Measurements from ENCODE around the gene GSTM4. TPM values are rescaled to one million over a fixed set of nuclear protein-coding genes. Genes with fewer than 3 reads are reported as not detected.

The GSTM4 gene
- 25.4 TPM for total RNA-seq

GRCh38 chr1:109655615-109656519, at the start of gene GSTM4:
GSTM4 (plus strand) TSS chr1:109656099; CDS start chr1:109656390, 291 bp downstream.
- DNase-seq (ENCODE audit: low spot score) (peak; percentile 89), ATAC-seq (peak; percentile 97)

DNA sequence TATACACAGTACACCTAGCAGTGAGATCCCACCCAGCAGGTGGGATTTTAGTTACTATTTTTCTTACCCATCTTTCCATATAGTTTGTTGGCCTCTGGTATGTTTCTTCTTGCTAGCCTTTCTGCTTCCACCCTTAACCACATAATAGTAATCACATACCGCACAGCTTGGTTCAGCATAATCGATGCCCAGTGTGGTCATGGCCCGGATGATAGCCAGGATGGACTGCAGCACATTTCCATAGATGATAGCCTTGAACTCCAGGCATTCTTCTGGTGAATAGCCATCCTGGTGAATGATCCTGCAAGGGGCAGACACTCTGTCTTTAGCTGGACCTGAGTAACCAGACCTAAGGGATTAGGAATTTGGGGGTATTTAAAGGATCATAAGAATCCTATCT, 46.0 kb upstream of the GSTM4 start:
- ATAC-seq (no peak), DNase-seq (ENCODE audit: low spot score) (no peak)

DNA sequence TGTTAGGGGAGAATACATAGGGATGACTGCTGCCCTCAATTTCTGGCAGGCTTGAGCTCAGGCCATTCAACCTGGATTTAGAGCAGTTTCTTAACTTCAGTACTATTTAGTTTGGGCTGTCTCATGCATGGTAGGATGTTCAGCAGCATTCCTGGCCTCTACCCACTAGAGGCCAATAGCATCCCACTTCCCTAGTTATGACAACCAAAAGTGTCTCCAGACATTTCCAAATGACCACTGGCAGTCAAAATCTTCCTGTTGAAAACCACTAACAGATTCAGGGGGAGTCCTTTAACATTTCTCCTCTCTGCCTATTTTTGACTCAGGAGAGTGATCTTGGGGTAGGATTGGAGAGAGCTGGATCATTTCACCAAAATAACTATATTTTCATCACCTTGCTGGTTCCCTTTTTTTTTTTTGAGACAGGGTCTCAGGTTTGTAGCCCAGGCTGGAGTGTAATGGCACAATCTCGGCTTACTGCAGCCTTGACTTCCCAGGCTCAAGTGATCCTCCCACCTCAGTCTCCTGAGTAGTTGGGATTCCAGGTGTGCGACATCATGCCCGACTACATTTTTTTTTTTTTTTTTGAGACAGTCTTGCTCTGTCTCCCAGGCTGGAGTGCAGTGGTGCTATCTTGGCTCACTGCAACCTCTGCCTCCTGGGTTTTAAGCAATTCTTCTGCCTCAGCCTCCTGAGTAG, 45.1 kb upstream of the GSTM4 start:
- DNase-seq (ENCODE audit: low spot score) (no peak), ATAC-seq (no peak)

GRCh38 chr1:109611308-109611990, 44.5 kb upstream of the GSTM4 start:
- DNase-seq (ENCODE audit: low spot score) = peak; percentile 33
- no peak for ATAC-seq

- ATAC-seq (peak; percentile 9), DNase-seq (ENCODE audit: low spot score) (no peak)
These were observed 42.3 kb upstream of the GSTM4 start for GRCh38 chr1:109613361-109614147.

- DNase-seq (ENCODE audit: low spot score) (peak; percentile 43), ATAC-seq (no peak)
These were observed 40.0 kb upstream of the GSTM4 start for GRCh38 chr1:109615879-109616278.

GRCh38 chr1:109616391-109616790, 39.5 kb upstream of the GSTM4 start:
- no peak for DNase-seq (ENCODE audit: low spot score)
- ATAC-seq = no peak

DNA sequence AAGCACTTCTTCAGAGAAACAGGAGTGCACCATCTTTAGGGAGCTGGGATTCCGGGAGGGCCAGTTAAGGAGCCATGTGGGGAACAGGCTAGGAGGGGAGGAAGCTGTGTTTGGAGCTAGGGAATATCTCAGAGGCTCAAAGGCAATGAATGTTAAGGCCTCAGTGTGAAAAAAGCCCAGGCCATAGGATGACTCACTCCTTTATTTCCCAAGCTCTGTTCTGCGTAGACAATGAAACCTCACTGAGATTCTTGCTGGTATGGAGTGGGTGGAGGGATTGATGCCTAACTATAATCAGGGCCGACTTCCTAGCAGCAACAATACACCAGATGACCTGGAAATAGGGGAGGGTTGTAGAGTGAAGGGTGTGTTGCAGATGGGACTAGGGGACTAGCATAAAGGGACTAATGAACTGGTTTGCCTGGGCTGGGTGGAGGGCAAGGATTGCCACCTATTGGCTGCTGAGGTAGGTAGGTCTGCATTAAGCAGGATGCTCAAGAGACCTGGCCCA, 38.6 kb upstream of the GSTM4 start:
- no peak for ATAC-seq
- DNase-seq (ENCODE audit: low spot score) = peak; percentile 37

GRCh38 chr1:109618661-109619575, 37.0 kb upstream of the GSTM4 start:
- ATAC-seq (peak; percentile 57), DNase-seq (ENCODE audit: low spot score) (peak; percentile 80)

DNA sequence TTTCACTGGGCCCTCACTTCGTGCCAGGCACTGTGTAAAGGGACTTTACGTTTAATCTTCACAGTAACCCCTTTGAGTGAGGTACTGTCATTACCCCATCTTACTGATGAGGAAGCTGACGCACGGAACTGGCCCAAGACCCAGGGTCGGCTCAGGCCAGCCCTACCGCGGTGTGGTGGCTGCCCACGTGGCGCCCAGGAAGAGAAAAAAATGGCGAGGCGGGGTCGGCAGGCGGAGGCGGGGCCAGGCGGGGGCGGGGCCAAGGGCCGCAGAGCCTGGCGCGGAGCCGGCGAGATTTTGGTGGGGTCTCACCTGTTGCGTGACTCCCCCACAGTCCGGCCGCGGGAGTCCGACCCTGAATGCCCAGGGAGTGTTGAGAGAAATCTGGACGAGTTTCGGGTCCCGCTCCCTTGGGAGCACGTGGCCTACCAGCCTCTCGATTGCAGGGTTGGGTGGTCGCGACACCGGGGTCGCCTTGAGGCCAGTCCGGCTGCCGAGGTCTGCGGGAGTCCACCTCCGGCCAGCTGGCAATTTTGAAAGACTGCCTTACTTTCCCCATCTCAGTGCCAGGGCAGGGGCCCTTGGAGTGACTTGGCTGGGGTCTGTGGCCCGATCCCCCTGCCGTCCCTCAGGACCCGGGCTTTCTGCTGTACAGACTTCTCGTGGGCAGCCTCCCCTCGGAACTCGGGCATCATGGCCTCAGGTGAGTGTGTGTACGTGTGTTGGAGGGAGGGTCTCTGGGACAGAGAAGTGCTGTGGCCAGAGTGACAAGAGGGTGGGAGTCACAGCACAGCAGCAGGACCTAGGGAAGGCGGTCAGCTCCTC, 36.1 kb upstream of the GSTM4 start, which contains the start of the genes AMPD2 and GNAT2:
Gene AMPD2 (plus strand): TSS at position 262 of the 825 bp plus-strand sequence. CDS start 1,339 bp downstream, outside the sequence.
Gene GNAT2 (minus strand): TSS at position 41 of the 825 bp plus-strand sequence. CDS start 6,746 bp downstream, outside the sequence.
- peak; percentile 89 for DNase-seq (ENCODE audit: low spot score)
- peak; percentile 71 for ATAC-seq

DNA sequence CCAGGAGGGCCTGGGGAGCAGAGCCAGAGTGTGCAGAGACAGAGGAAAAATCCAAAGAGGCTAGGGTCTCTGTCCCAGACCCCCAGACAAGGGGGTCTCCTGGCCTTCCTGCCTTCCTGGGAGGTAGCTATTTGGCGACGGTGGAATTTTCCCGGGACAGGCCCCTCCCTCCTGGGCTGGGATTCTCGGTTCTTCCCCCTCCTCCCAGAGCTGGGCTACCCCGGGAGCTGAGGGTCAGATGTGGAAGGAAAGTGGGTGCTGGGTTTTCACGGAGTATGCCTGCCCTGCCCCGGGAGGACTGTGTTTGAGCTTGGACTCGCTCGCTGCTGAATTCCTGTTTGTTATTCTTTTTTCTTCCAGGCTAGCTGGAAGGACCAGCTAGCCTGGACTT, 35.5 kb upstream of the GSTM4 start:
- peak; percentile 60 for DNase-seq (ENCODE audit: low spot score)
- peak; percentile 38 for ATAC-seq

- DNase-seq (ENCODE audit: low spot score) = peak; percentile 90
- peak; percentile 69 for ATAC-seq
These were observed 35.0 kb upstream of the GSTM4 start for GRCh38 chr1:109620841-109621286.

DNA sequence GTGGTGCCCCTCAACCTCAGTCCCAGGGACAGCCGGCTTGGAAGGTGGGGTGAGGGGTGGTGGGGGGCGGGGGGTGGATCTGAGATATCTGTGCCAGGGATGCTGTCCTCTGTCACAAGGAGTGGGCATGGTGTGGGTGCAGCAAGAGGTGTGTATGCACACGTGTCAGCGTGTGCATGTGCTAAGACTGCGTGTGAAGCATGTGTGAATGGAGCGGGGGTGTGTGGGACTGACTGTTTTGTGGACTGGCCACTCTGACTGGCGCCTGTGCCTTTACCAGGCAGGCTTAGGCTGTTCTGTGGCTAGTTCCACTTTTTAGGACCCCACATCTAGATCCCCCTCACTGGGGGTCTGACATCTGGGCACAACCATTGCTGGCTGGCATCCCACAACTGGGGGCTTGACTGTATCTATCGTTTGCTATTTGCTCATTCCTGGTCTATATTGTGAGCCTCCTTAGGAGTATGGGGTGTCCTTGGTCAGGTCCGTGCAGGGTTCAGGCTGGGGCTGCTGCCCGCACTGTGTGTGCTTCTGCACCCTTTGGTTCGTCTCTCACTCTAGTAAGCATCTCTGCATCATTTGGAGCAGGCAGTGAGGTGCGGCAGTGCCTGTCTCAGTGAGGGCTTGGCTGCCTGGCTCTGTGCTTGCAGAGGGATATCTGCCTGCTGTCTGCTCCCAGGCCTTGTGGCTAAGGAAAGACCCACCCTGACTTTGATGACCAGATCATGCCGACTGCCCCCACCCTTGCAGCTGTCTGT, 34.3 kb upstream of the GSTM4 start:
- DNase-seq (ENCODE audit: low spot score) (peak; percentile 46), ATAC-seq (no peak)

GRCh38 chr1:109622137-109622892, 33.6 kb upstream of the GSTM4 start:
- DNase-seq (ENCODE audit: low spot score) (peak; percentile 44), ATAC-seq (no peak)

DNA sequence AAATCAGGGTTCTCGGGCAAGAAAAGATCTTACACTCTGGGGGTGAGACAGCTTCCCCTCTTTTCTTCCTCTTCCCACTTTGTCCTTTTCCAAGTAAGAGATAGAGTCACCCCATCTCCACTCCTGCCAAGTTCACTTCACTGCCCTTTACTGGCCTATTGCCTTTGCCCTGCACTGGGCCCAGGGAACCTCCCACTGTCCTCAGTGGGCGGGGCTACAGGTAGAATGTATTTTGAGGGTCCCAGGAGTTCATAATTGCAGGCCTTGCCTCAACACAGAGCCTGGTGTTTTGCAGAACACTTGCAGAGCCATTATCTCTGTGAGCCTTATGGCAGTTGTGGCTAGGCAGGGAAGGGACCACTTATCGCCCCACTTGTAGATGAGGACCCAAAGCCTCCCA, 33.0 kb upstream of the GSTM4 start:
- DNase-seq (ENCODE audit: low spot score) (peak; percentile 48), ATAC-seq (no peak)

DNA sequence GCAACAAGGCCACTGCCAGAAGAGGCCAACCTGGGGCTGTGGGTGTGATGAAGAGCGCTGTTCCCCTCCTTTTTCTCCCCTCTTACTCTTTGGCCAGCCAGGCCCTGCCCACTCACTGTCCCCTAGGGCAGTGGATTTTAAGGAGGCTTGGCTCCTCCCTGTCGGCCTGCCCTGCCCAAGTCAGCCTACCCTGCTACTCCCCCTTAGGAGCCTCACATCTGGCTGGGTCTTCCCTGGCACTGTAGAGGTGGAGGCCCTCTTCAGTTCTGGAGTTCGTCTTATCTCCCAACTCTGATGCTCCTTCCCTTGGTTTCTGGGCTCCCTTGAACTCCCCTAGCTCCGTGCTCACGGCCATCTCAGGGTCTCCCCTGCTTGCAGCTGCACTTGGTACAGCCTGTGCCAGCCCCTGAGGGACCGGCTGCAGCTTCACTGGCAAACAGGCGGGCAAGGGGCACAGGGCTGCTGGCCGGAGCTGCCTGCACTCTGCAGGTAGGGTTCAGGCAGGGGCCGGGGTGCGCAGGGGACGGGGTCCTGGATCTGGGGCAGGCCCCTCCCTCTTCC, 32.2 kb upstream of the GSTM4 start:
- ATAC-seq (no peak), DNase-seq (ENCODE audit: low spot score) (peak; percentile 43)
